SU-DHL-6 (cell line): ENCODE data around the gene DAAM2.

Experiments
- EZH2phosphoT487 ChIP-seq: fragments of 200-600 bp; sonication (generic), shearing (Covaris generic); conservative IDR thresholded peaks from 2 replicates; pipeline ENCODE4 v1.6.1; 2018; ENCODE audit warnings: mild to moderate bottlenecking, antibody characterized with exemption, low read length, moderate library complexity, mixed read lengths
- TF ChIP-seq, protein P1 (sequence below): fragments of 200-600 bp; sonication (generic); IDR thresholded peaks from one replicate; pipeline ENCODE4 v1.5.1; 2017; ENCODE audit warnings: antibody characterized with exemption, mild to moderate bottlenecking, low read length, moderate library complexity; ENCODE audit not compliant: insufficient read depth, poor library complexity, severe bottlenecking

DNA sequence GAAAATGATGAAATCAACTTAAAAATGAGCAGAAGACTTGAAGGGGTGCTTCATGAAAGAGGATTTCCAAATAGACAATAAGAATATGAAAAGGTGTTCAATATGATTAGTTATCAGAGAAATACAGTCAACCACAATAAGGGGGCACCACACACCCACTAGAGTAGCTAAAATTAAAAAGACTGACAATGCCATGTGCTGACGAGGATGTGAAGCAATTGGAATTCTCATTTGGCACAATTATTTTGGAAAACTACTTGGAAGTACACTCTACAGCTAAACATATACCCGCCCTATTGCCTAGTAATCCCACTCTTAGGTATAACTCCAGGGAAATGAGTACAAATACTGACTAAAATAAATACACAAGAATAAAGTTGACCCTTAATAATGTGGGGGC lies 97.1 kb downstream of the DAAM2 start:
- TF ChIP-seq, protein P1, sequence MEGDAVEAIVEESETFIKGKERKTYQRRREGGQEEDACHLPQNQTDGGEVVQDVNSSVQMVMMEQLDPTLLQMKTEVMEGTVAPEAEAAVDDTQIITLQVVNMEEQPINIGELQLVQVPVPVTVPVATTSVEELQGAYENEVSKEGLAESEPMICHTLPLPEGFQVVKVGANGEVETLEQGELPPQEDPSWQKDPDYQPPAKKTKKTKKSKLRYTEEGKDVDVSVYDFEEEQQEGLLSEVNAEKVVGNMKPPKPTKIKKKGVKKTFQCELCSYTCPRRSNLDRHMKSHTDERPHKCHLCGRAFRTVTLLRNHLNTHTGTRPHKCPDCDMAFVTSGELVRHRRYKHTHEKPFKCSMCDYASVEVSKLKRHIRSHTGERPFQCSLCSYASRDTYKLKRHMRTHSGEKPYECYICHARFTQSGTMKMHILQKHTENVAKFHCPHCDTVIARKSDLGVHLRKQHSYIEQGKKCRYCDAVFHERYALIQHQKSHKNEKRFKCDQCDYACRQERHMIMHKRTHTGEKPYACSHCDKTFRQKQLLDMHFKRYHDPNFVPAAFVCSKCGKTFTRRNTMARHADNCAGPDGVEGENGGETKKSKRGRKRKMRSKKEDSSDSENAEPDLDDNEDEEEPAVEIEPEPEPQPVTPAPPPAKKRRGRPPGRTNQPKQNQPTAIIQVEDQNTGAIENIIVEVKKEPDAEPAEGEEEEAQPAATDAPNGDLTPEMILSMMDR: no peak
- TF ChIP-seq EZH2phosphoT487: no peak
